ENCODE results near the gene MAS1.
"Not testable (repeated sequence)": the region's sequence is repeated elsewhere in the genome, so short reads cannot be mapped to it uniquely, and the experiment has no call there.

DNA sequence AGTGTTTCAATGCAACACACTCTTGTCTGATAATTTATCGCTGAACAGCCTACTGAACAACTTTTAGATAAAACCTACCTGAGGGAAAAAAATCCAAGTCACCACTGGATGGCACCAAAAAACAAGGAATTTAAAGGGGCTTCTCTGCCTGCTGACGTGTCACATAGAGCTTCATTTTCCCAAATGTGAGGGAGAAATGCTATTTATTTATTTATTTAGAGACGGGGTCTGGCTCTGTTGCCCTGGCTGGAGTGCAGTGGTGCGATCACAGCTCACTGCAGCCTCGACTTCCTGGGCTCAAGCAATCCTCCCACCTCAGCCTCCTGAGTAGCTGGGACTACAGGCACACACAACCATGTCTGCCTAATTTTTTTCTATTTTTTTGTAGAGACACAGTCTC lies 27.4 kb upstream of the MAS1 start:
- TF ChIP-seq, protein P1, sequence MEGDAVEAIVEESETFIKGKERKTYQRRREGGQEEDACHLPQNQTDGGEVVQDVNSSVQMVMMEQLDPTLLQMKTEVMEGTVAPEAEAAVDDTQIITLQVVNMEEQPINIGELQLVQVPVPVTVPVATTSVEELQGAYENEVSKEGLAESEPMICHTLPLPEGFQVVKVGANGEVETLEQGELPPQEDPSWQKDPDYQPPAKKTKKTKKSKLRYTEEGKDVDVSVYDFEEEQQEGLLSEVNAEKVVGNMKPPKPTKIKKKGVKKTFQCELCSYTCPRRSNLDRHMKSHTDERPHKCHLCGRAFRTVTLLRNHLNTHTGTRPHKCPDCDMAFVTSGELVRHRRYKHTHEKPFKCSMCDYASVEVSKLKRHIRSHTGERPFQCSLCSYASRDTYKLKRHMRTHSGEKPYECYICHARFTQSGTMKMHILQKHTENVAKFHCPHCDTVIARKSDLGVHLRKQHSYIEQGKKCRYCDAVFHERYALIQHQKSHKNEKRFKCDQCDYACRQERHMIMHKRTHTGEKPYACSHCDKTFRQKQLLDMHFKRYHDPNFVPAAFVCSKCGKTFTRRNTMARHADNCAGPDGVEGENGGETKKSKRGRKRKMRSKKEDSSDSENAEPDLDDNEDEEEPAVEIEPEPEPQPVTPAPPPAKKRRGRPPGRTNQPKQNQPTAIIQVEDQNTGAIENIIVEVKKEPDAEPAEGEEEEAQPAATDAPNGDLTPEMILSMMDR (conservative IDR thresholded peaks at IDR 0.05): peak; percentile 49
- not testable (repeated sequence) for TF ChIP-seq ZFX (IDR thresholded peaks at IDR 0.05)
